Sigmoid colon (tissue), 4 donors: ENCODE measurements around the gene CNTN5.

ENCODE experiments used
- EP300 ChIP-seq, 4 donors: sonication (generic); formaldehyde crosslinking; IDR thresholded peaks; one replicate each; pipeline ENCODE4 v1.6.1; 2017; ENCODE audit warnings: antibody characterized with exemption in 4 of 4
- POLR2AphosphoS5 ChIP-seq, 4 donors: sonication (generic); formaldehyde crosslinking; IDR thresholded peaks; one replicate each; pipeline ENCODE4 v1.6.1; 2017; ENCODE audit warnings: antibody characterized with exemption in 4 of 4

DNA sequence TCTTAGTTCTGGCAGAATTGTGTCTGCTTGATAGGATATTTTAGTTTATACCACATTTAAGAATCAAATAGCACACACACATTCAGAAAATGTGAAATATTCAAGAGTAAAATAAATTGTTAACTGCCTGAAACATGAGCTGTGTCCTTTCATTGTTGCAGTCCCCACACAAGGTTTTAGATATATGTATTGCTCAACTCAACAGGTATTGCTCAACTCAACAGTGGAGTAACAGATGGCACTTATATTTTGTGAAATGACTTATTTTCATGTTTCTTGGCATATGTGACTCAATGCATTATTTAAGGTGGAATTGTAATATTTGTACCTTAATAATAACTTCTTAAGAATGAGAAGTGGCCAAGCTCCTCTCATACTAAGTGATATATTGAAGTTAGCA, 760.3 kb downstream of the CNTN5 start:
- no peak for TF ChIP-seq EP300 (IDR thresholded peaks at IDR 0.05)
- TF ChIP-seq POLR2AphosphoS5 (IDR thresholded peaks at IDR 0.05) = no peak
